ENCODE measurements around the gene TPP2. TPM values are rescaled to one million over a fixed set of nuclear protein-coding genes. Genes with fewer than 3 reads are reported as not detected.

The TPP2 gene
- total RNA-seq, 2 donors from 2014 or later, result 31.4 to 31.8 TPM

DNA sequence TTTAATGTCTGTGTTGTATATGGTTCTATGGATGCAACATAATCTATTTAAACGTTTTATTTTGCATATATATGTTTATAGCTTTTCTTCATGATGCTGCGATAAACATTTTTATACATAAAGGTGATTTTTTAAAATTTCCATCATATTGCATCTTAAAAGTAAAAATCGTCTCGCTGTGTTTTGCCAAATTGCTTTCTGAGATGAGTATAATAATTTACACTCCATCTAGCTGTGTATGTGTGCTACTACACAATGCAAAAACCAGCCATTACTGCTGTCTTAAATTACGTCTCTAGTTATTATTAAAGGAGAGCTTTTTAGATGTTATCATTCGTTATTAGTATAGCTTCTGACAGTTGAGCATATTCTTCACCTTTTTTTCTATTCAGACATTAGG, 60.8 kb downstream of the TPP2 start:
- Histone ChIP-seq H3K27ac (no peak overlapping the region), H3K36me3 (no peaks in the 10 kb centered on the region), H3K9me3 (no peaks in the 10 kb centered on the region), H3K4me1 (replicated peaks) (no peaks in the 10 kb centered on the region), H3K27me3 (replicated peaks; ENCODE audit: insufficient read depth) (no peaks in the 10 kb centered on the region), H3K4me3 (no peak overlapping the region)
- TF ChIP-seq, protein P1, sequence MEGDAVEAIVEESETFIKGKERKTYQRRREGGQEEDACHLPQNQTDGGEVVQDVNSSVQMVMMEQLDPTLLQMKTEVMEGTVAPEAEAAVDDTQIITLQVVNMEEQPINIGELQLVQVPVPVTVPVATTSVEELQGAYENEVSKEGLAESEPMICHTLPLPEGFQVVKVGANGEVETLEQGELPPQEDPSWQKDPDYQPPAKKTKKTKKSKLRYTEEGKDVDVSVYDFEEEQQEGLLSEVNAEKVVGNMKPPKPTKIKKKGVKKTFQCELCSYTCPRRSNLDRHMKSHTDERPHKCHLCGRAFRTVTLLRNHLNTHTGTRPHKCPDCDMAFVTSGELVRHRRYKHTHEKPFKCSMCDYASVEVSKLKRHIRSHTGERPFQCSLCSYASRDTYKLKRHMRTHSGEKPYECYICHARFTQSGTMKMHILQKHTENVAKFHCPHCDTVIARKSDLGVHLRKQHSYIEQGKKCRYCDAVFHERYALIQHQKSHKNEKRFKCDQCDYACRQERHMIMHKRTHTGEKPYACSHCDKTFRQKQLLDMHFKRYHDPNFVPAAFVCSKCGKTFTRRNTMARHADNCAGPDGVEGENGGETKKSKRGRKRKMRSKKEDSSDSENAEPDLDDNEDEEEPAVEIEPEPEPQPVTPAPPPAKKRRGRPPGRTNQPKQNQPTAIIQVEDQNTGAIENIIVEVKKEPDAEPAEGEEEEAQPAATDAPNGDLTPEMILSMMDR (IDR thresholded peaks at IDR 0.05), result no peak
- TF ChIP-seq POLR2A (IDR thresholded peaks at IDR 0.05) (no peak), POLR2AphosphoS5 (IDR thresholded peaks at IDR 0.05) (no peak)
- no peak for DNase-seq (ENCODE audit: low spot score)
- intact Hi-C loops (cut with DNase I), result no loop called here
- WGBS, result 91% methylated on average over 6 of the region's 6 CpGs

DNA sequence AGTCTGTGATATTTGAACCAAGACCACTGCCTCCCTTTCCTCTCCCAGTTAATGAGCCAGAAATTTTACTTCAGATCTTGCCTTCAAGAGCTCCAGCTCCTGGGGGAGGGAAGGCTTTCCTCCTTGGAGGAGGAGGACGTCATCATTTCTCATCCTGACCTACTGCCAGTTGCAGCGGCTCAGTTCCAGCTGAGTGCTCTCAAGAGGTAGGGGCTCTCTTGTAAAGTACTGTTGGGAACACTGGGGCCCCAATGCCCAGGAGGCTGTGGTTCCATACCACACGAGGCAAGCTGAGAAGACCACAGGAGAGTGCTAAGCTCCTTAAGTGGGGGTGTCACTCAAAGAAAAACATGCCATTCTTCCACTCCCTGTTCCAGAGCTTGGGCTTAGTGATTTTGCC, 61.9 kb downstream of the TPP2 start:
- TF ChIP-seq POLR2AphosphoS5 (IDR thresholded peaks at IDR 0.05) (no peak), POLR2A (IDR thresholded peaks at IDR 0.05) (no peak)
- TF ChIP-seq, protein P1 (IDR thresholded peaks at IDR 0.05), result no peak
- no peak for DNase-seq (ENCODE audit: low spot score)
- no peaks in the 10 kb centered on the region for H3K27me3 ChIP-seq (replicated peaks; ENCODE audit: insufficient read depth)
- H3K4me3 ChIP-seq, result no peak overlapping the region
- H3K9me3 ChIP-seq, result no peaks in the 10 kb centered on the region
- intact Hi-C loops (cut with DNase I), result no loop called here
- H3K4me1 ChIP-seq (replicated peaks), result no peaks in the 10 kb centered on the region
- no peak overlapping the region for H3K27ac ChIP-seq
- 94% methylated on average over 3 of the region's 3 CpGs for WGBS
- no peaks in the 10 kb centered on the region for H3K36me3 ChIP-seq

DNA sequence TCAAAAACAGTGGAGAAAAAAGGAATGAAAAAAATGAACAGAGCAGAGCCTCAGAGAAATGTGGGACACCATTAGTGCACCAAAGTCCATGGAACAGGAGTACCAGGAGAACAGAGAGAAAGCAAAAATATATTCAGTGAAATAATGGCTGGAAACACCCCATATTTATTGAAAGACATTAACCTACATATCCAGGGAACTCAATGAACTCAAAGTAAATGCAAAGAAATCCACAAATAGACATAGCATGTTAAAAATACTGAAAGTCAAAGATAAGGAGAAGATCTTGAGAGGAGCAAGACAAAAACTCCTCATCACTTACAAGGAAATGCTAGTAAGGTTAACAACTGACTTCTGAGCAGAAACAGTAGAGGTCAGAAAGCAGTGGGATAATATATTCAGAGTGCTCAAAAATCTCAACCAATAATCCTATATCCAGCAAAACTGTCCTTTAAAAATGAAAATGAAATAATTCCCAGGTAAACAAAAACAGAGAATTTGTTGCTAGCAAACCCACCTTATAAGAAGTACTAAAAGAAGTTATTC, 62.5 kb downstream of the TPP2 start:
- TF ChIP-seq POLR2AphosphoS5 (IDR thresholded peaks at IDR 0.05) (no peak), POLR2A (IDR thresholded peaks at IDR 0.05) (no peak)
- TF ChIP-seq, protein P1 (IDR thresholded peaks at IDR 0.05), result no peak
- Histone ChIP-seq H3K36me3 (no peaks in the 10 kb centered on the region), H3K4me3 (no peak overlapping the region), H3K27ac (no peak overlapping the region), H3K4me1 (replicated peaks) (no peaks in the 10 kb centered on the region), H3K27me3 (replicated peaks; ENCODE audit: insufficient read depth) (no peaks in the 10 kb centered on the region), H3K9me3 (no peaks in the 10 kb centered on the region)
- intact Hi-C loops (cut with DNase I), result no loop called here
- no peak for DNase-seq (ENCODE audit: low spot score)

DNA sequence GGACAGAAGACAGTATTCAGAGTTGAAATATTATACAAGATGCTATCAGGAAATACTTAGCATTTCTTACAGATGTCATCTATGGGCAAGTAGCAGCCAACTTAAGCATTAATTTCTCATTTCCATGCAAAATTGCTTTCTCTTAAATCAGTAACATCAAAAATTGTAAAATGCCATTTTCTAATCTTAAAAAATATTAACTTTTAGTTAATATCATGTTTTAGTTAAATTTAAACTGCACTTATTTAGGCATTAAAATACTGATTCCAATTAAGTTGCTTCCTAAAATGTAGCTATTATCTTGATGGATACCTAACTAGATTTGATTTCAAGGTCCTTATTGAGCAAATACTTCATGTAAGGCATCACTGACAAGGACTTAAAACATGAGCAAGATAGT, 70.2 kb downstream of the TPP2 start:
- no peaks in the 10 kb centered on the region for H3K9me3 ChIP-seq
- H3K4me1 ChIP-seq (replicated peaks), result no peaks in the 10 kb centered on the region
- H3K36me3 ChIP-seq, result no peaks in the 10 kb centered on the region
- H3K4me3 ChIP-seq, result no peak overlapping the region
- DNase-seq (ENCODE audit: low spot score), result no peak
- no peak overlapping the region for H3K27ac ChIP-seq
- H3K27me3 ChIP-seq (replicated peaks; ENCODE audit: insufficient read depth), result no peaks in the 10 kb centered on the region
- intact Hi-C loops (cut with DNase I), result no loop called here
- TF ChIP-seq, protein P1 (IDR thresholded peaks at IDR 0.05), result no peak
- TF ChIP-seq POLR2A (IDR thresholded peaks at IDR 0.05) (no peak), POLR2AphosphoS5 (IDR thresholded peaks at IDR 0.05) (no peak)

DNA sequence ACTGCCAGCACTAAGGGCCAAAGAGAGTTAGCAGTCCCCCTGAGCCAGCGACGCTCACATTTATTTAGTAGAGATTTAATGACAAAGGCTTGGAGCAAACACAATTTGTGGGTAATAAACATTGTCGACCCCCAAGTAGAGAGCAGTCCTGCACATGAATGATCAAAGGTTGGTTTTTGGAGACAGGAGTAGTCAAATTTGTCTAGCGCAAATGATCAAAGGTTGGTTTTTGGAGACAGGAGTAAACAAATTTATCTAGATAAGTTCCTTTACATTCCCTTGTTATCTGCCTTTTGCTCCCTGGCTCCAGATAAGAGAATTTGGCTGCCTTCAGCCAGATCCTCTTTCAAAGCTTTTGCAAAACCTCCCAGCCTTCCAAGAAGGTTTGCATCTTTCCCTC, 71.1 kb downstream of the TPP2 start:
- H3K4me3 ChIP-seq, result no peak overlapping the region
- no peak for DNase-seq (ENCODE audit: low spot score)
- intact Hi-C loops (cut with DNase I), result no loop called here
- 91% methylated on average over 4 of the region's 4 CpGs for WGBS
- H3K36me3 ChIP-seq, result no peaks in the 10 kb centered on the region
- H3K27ac ChIP-seq, result no peak overlapping the region
- H3K4me1 ChIP-seq (replicated peaks), result no peaks in the 10 kb centered on the region
- no peaks in the 10 kb centered on the region for H3K27me3 ChIP-seq (replicated peaks; ENCODE audit: insufficient read depth)
- no peaks in the 10 kb centered on the region for H3K9me3 ChIP-seq
- TF ChIP-seq POLR2A (IDR thresholded peaks at IDR 0.05) (no peak), POLR2AphosphoS5 (IDR thresholded peaks at IDR 0.05) (no peak)
- TF ChIP-seq, protein P1 (IDR thresholded peaks at IDR 0.05), result no peak

All from prostate gland (tissue), 2 donors.